HG03135 (cell line): ENCODE results near the gene GXYLT2.

Source experiments
- ATAC-seq: cut with Tn5 transposase; IDR thresholded peaks from one replicate; pipeline ENCODE4 v1.9.1; 2021; ENCODE audit warnings: mild to moderate bottlenecking, moderate library complexity; ENCODE audit not compliant: unreplicated experiment

The GXYLT2 gene, protein sequence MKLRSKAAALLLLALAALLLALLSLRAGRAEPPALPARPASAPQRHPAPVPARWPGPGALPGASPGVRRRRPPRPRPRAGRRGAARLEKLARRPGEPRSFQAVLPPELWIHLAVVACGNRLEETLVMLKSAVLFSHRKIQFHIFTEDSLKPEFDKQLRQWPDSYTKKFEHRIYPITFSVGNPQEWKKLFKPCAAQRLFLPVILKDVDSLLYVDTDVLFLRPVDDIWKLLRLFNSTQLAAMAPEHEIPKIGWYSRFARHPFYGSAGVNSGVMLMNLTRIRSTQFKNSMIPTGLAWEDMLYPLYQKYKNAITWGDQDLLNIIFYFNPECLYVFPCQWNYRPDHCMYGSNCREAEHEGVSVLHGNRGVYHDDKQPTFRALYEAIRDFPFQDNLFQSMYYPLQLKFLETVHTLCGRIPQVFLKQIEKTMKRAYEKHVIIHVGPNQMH

DNA sequence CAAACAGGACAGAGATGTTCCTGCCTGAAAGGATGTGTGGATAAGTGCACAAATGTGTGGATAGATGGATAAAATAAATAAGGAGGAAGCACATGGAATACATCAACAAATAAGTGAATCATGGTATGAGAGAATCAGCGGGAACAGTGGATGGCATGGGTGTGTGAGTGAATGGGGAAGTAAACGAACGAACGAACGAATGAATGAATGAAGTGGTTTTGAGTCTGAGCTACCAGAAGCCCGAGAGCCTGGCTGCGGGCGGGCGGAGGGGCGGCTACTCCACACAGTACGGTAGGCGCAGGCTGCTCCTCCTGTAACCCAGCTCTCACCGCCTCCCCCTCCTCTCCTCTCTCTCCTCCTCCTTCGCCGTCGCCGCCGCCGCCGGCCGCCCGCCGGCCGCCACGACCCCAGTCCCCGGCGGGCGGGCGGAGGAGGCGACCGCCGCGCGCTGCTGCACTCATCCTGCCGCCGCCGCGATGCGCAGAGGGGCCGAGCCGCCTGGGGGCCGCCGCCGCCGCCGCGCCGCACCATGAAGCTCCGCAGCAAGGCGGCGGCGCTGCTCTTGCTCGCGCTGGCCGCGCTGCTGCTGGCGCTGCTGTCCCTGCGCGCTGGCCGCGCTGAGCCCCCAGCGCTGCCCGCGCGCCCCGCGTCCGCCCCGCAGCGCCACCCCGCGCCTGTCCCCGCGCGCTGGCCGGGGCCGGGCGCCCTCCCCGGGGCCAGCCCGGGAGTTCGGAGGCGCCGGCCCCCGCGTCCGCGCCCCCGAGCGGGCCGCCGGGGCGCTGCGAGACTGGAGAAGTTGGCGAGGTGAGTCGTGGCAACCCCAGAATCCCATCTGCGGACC lies at the start of gene GXYLT2:
Gene GXYLT2, plus strand, starts transcription at position 342 of the 841 bp plus-strand sequence. Its CDS starts 188 bp downstream, at position 530.
- no peak for ATAC-seq

DNA sequence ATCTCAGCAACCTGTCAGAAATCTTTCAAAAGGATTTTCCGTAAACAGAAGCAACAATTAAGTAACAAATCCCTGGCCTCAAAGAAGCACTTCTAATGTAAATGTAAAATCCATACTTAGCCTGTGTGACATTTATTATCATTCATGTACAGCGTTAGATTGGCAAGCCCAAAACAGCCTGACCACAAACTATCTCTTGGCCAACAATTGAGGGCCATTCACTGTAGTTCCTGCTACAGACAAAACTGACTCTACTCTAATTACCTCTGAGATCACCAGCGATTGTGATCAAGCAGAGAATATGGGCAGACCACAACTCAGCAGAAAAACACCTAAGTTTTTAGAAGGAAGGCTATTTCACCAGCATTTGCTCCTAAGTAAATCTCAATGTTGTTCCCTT lies 48.8 kb upstream of the GXYLT2 start:
- no peak for ATAC-seq

DNA sequence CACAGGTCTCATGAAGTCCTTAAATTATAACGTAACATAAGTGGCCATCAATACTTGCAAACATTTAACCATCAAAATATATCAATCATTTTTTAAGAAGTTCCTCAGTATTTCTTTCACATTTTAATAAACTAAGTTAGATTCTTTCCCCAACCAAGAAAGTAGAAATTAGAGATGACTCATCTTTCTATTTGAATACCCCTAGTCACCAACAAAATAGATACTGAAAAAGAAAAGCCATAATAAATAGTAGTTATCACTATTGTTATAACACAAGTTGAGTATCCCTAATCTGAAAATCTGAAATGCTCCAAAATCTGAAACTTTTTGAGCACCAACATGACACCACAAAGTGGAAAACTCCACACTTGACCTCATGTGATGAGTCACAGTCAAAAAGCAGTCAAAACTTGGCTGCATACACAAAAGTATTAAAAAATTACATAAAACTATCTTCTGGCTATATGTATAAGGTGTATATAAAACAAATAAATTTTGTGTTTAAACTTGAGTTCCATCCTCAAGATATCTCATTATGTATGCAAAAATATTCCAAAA lies 43.3 kb upstream of the GXYLT2 start:
- no peak for ATAC-seq

DNA sequence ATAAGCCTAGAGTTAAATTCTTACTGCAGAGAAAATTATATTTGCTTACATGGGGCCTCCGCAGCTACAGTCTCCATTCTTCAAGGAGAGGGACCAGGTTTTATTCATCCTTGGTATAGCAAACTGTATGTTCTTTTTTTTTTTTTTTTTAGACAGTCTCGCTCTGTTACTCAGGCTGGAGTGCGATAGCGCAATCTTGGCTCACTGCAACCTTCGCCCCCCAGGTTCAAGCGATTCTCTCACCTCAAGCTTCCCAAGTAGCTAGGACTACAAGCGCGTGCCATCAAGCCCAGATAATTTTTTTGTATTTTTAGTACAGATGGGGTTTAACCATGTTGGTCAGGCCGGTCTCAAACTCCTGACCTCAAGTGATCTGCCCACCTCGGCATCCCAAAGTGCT lies 41.7 kb upstream of the GXYLT2 start:
- ATAC-seq, result no peak

DNA sequence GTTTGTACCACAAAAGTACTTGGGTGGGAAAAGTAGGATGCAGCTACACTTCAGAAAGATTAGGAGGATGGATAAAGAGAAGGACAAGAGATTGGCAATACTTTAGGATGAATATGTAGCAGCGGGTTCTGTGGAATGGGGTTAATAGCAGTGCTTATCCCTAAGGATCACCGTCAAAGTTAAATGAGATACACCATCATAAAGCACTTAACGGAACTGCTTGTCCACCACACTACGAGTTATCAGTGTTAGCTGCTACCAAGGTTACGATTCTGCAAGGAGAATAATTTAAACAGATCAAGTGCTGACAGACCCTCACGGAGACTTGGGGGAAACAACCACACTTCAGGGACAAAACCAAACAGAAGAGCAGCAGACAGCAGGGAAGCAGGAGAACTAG lies 40.6 kb upstream of the GXYLT2 start:
- ATAC-seq, result no peak

DNA sequence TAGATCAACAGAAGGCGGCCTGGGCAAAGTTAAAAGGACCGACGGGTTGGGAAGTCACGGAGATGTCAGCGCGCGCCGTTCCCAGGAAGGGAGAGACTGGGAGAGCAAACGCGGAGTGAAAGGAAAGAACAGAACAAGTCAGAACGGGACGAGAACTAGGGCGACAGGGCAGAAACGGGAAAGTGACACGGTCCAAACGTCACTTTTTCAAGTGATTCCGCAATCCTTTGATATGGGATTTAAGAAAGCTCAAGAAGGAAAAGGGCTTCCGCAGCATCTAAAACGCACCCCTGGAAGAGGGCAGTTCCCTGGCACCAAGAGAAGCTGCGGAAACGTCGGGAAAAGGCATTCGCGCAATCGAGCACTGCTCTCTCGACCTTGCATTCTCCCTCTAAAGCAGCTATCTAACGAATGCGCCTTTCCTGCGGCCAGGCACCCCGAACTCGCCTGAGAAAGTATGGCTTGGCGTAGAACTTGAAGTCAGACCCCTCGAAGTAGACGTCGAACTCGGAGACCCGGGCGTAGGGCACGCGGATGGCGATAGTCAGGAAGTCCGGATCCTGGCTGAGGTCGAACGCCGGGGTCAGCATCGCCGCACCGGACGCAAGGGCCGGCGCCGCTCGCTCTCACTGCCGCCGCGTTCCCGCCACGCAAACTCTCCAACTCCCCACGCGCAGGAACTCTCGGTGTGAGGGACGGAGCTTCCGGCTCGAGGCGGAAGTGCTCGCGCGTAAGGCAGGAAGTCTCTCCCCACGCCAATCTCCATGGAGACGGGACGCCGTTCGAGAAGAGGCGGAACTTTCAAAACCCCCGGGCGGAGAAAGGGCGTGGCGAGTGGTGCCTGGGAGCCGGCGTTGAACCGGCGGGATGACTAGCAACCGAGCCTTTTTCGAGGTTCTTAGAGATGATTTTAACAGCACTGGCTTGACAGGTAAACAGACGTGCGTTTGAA lies 39.8 kb upstream of the GXYLT2 start, which contains the start of gene SHQ1:
Gene SHQ1, minus strand, starts transcription at position 695 of the 952 bp plus-strand sequence. Its CDS starts 105 bp downstream, at position 590.
- ATAC-seq, result peak; percentile 92

DNA sequence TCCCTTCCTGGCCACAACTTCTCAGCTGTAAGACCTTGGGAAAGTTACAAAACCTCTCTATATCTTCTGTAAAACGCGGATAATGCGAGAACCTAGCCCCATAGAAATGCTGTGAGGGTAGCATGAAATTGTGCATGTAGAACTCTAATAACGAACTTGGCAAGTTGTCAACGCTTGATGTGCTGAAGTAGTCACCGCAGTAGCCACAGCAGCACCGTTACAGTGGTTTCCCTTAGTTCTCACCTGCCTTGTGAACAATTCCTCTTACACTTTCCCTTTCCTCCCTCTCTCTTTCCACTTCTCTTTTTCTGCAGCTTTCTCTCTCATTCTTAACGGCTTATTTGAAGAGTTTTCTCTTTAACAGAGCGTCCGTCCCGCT lies 39.2 kb upstream of the GXYLT2 start:
- ATAC-seq, result peak; percentile 38

DNA sequence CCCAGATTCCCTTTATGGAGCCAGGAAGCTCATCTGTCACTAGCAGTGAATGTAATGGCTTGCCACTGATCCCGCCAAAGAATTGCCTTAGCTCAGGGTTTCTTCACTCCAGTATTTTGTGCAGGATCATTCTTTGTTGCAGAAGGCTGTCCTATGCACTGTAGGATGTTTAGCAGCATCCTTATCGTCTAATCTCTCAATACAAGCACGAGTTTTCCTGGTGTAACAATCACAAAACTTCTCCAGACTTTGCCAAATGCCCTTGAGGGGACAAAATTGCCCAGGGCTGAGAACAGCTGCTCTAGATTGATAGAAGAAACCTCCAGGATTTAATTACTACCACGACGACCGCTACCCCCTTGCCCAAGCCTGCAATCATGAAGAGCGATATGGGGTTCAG lies 32.8 kb upstream of the GXYLT2 start:
- ATAC-seq, result no peak

DNA sequence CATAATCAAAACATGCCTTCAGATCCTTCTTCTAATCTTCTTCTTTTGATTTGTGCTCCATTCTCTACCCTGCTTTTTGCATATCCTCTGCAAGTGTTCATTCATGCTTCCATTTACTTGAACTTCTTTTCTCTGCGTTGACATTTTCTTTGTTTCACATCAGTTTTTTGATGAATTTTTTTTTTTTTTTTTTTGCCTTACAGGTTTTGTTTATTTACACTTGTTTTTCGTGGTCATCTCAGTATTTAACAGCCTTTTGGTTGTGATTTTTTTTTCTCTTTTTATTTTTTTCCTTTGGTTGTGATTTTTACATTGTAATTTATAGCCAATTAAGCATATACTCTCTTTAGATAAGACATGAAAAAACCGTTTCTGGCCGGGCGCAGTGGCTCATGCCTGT lies 27.8 kb upstream of the GXYLT2 start:
- ATAC-seq, result no peak

DNA sequence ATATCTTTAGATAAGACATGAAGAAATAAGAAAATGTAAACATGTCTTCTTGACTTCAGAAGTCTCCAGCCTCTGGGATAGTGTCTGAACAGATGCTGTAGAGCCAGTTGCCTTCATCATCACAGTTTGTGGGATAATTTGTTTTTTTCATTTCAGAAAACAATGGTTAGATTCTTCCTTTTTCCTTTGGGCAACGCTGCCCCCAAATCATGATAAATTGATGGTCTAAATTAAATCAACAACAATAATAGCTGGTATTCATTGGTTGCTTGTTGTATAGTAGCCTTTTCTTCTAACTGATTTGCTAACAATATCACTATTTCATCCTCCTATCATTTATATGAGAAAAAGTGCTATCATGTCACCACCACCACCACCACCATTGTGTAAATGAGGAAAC lies 27.0 kb upstream of the GXYLT2 start:
- no peak for ATAC-seq

DNA sequence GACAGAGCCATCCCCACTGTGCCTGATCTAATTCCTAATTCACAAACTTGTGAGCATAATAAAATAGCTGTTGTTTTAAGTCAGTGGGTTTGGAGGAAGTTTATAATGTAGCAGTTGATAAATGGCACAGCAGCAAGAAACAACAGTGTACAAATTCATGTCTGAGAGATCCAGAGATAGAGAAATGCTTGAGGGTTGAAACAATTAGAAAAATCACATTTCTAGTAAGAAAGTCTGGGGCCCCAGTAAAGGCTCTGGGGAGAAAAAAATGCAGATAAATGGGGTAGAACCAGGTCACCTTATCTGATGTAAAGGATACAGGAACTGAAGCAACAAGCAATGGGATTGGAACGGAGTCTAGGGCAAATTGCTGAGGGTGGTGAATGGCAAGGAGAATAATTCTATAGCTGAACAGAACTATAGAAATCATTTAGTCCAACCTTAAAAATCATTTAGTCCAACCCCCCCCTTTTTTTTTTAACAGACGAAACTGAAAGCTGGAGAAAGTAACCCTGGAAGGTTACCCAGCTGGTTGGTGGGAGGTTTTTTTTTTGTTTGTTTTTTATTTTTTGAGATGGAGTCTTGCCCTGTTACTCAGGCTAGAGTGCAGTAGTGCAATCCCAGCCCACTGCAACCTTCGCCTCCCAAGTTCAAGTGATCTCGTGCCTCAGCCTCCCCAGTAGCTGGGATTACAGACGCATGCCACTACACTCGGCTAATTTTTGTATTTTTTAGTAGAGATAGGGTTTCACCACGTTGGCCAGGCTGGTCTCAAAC lies 25.3 kb upstream of the GXYLT2 start:
- no peak for ATAC-seq

DNA sequence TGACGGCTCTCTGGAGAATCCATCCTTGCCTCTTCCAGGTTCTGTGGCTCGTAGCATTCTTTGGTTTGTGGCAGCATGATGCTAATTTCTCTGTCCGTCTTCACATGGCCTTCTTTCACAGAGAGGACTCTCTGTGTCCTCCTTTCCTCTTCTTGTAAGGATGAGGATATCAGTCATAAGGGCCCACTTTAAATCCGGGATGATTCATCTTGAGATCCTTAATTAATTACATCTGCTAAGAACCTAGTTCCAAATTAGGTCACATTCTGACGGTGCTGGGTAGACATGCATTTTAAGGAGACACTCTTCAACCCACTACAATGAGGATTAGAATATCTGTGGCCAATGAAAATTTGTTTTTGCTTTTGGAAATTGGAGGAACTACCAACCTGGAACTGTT lies 15.7 kb upstream of the GXYLT2 start:
- ATAC-seq, result no peak

DNA sequence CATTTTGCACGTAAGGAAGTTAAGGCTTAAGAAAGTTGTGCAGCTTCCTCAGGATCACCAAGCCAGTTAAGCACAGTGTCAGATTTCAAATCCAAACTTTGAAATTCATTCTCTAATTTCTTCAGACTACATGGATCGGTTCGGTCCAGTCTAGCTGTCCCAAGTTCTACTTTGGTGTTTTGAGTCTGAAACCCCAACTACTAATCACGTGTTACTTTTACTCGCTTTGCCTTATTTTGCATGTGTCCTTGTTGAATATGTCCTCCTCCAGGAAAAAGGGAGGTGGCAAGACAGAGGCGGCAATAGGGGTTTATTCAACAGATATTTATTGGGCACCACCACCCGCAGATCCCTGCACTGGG lies 522 bp upstream of the GXYLT2 start:
- no peak for ATAC-seq

DNA sequence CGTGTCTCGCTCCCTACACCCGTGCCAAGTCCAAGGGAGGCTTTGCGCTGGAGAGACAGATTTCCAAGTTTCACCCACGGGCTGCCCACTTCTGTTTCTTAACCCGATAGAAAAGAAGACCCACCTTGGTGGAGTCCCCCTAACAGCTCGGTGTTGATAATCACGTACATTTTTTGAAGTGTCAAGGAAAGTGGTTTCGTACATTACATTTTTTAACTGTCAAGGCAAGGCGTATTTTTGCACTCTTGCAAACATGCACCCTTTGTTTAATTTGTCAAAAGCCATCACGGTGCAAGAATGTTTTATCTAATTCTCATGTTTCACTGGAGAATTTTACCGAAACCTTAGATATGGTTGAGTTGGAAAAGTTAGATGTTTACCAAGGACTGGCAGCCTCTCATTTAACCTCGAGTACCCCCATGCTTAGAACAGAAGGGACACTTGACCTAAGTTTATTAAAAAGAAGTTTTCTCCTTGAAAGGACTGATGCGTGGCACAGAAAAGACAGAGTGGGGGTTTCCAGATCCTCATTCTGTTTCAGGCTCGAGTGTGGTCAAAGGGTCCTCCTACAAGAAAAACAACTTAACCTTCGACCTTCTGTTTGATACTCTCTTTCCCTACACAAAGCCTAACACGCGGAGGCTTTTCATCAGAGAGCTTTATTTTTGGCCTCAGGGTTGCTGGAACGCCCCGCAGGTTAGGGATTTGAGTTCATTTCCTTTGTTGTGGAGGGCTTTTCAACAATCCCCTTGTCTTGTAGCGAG lies 882 bp downstream of the GXYLT2 start:
- no peak for ATAC-seq

DNA sequence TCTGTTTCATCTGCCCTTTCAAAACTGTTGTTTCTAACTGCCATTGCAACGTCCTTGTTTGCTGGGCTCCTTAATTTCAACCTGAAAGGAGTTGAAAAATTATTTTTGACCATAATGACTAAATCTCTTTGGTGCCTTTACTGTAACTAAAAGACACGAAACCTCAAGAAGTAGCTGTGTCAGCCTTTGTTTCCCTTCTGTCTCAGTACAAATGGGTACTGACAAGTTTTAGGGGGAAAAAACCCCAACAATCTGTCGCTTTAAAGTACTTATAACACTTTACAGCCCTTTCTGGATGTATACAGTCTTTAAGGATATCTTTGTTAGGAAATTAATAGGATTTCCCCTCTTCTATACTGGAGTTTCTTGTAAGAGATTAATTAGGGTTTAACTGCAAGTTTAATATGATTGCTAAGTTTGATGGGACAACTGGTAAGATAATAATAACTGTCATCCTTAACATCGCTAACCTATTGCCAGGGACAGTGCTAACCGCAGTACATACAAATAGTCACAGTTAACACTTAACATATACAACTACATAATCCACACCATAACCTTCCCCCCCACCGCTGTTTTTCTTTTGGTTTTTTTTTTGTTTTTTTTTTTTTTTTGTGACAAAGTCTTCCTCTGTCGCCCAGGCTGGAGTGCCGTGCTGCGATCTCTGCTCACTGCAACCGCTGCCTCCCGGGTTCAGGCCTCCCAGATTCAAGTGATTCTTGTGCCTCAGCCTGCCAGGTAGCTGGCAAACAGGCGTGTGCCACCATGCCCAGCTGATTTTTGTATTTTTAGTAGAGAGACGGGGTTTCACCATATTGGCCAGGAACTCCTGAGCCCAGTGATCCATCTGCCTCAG lies 1.7 kb downstream of the GXYLT2 start:
- no peak for ATAC-seq

DNA sequence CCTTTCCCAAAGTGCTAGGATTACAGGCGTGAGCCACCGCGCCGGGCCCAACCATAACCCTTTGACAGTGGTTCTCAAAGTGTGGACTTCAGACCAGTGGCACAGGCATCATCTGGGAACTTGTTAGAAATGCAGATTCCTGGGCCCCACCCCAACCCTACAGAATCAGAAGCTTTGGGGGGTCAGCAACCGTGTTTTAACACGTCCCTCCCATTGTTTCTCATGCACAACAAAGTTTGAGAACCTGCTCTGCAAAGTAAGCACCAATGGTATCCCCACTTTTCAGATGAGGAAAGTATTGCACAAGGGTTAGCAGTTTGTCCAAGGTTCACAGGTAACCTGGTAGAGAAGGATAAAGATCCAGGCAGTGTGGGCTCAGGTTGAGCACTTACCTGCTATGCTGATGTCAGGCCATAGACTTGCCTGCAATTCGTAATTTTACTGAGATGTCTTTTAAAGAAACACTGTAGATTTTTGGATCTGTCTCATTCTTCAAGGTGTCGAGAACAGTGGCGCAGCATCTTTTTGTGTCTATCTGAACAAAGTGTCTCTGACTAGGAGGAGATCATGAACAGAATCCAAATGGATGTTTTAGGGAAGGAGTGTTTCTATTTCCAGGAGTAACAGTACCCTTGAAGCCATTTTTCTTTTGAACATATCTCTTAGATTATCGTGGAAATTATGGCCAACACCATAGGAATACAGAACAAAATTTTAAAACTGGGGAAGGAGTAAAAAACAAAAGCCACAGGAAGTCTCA lies 2.5 kb downstream of the GXYLT2 start:
- ATAC-seq, result no peak

DNA sequence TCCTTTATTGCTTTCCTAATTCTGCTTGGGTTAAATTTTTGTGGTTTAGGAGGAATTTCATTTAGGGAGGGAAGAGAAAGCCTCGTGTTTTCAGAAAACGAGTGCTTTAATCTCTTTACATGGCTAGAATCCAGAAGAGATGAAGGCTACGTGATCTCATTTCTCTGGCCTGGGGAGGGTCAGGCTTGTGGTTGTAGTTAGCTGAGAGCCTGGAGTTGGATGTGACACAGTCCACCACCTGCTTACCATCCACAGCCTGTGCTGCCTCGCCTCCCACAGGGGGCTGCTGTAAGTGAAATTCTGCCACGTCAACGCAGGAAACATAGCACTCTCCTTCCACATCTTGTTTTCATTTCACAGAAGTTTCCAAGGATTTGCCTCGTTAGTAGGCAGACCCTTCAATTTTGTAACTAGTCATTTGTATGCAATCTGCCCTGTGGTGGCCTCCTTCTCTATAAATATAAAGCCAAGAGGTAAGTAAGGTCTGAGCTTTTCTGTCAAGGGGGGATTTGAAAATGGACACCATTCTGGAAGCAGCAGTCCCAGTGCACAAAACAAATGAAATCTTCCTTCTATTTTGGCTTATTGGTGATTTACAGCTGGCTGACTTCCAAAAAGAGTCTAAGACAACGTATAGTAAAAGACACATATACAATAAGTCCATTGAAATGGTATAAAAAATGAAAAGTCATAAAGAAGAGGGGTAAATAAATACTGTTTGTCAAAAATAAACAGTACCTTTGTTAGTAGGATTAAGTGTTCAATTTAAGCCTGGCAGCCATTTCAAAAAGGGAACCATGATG lies 3.4 kb downstream of the GXYLT2 start:
- ATAC-seq, result no peak
